Panc1 (cell line): ENCODE data around the gene APBB1.

Experiments used
- POLR2AphosphoS5 ChIP-seq: IDR thresholded peaks from 2 replicates; pipeline ENCODE4 v1.6.1; 2012; ENCODE audit warnings: mild to moderate bottlenecking, low read depth, low read length, moderate library complexity
- SIN3A ChIP-seq: IDR thresholded peaks from 2 replicates; pipeline ENCODE4 v1.6.1; 2012; ENCODE audit warnings: low read depth, mild to moderate bottlenecking, low read length, moderate library complexity, borderline replicate concordance; ENCODE audit not compliant: insufficient read depth
- TF ChIP-seq, protein P1 (sequence below): fragments of 450-650 bp; IDR thresholded peaks from 2 replicates; pipeline ENCODE4 v1.5.1; 2017; ENCODE audit warnings: mild to moderate bottlenecking
- TF ChIP-seq, protein P2 (sequence below), 2 experiments: IDR thresholded peaks; 2 replicates each; pipeline ENCODE4 v1.6.1; 2011 to 2012; ENCODE audit warnings: low read depth in 2 of 2, control low read depth in 1 of 2, low read length in 1 of 2, mild to moderate bottlenecking in 1 of 2, moderate library complexity in 1 of 2; ENCODE audit not compliant: insufficient read depth in 1 of 2

- TF ChIP-seq, protein P1, sequence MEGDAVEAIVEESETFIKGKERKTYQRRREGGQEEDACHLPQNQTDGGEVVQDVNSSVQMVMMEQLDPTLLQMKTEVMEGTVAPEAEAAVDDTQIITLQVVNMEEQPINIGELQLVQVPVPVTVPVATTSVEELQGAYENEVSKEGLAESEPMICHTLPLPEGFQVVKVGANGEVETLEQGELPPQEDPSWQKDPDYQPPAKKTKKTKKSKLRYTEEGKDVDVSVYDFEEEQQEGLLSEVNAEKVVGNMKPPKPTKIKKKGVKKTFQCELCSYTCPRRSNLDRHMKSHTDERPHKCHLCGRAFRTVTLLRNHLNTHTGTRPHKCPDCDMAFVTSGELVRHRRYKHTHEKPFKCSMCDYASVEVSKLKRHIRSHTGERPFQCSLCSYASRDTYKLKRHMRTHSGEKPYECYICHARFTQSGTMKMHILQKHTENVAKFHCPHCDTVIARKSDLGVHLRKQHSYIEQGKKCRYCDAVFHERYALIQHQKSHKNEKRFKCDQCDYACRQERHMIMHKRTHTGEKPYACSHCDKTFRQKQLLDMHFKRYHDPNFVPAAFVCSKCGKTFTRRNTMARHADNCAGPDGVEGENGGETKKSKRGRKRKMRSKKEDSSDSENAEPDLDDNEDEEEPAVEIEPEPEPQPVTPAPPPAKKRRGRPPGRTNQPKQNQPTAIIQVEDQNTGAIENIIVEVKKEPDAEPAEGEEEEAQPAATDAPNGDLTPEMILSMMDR, result no peak
- TF ChIP-seq, protein P2, sequence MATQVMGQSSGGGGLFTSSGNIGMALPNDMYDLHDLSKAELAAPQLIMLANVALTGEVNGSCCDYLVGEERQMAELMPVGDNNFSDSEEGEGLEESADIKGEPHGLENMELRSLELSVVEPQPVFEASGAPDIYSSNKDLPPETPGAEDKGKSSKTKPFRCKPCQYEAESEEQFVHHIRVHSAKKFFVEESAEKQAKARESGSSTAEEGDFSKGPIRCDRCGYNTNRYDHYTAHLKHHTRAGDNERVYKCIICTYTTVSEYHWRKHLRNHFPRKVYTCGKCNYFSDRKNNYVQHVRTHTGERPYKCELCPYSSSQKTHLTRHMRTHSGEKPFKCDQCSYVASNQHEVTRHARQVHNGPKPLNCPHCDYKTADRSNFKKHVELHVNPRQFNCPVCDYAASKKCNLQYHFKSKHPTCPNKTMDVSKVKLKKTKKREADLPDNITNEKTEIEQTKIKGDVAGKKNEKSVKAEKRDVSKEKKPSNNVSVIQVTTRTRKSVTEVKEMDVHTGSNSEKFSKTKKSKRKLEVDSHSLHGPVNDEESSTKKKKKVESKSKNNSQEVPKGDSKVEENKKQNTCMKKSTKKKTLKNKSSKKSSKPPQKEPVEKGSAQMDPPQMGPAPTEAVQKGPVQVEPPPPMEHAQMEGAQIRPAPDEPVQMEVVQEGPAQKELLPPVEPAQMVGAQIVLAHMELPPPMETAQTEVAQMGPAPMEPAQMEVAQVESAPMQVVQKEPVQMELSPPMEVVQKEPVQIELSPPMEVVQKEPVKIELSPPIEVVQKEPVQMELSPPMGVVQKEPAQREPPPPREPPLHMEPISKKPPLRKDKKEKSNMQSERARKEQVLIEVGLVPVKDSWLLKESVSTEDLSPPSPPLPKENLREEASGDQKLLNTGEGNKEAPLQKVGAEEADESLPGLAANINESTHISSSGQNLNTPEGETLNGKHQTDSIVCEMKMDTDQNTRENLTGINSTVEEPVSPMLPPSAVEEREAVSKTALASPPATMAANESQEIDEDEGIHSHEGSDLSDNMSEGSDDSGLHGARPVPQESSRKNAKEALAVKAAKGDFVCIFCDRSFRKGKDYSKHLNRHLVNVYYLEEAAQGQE (IDR thresholded peaks at IDR 0.05; ENCODE audit: insufficient read depth in 1 of 2, low read depth in 2 of 2, low read length in 1 of 2), result no peak
- TF ChIP-seq SIN3A (no peak), POLR2AphosphoS5 (no peak)
Observed at GRCh38 chr11:6415797-6416196, 3.1 kb downstream of the APBB1 start.
